Vagina (tissue), 2 donors: ENCODE results near the gene DCTN5.

Source experiments
- CTCF ChIP-seq, 3 experiments: fragments of 450-650 bp in 2 of 3; fragments of 200-600 bp in 1 of 3; sonication (generic) in 1 of 3; IDR thresholded peaks; one replicate each; pipeline ENCODE4 v1.5.1; 2017 to 2019; ENCODE audit warnings: antibody characterized with exemption in 3 of 3, mild to moderate bottlenecking in 2 of 3, moderate library complexity in 2 of 3
- POLR2AphosphoS5 ChIP-seq, 2 donors: sonication (generic); formaldehyde crosslinking; IDR thresholded peaks; one replicate each; pipeline ENCODE4 v1.9.0; 2017; ENCODE audit warnings: antibody characterized with exemption in 2 of 2, mild to moderate bottlenecking in 2 of 2, low read depth in 1 of 2; ENCODE audit not compliant: insufficient read depth in 1 of 2

GRCh38 chr16:23700509-23700908, 59.2 kb downstream of the DCTN5 start:
- TF ChIP-seq CTCF (IDR thresholded peaks at IDR 0.05), result no peak
- TF ChIP-seq POLR2AphosphoS5 (IDR thresholded peaks at IDR 0.05; ENCODE audit: insufficient read depth in 1 of 2, low read depth in 1 of 2), result no peak
